ENCODE data around the gene KIAA1671.

Gene KIAA1671

GRCh38 chr22:25016311-25016710 lies 63.8 kb downstream of the KIAA1671 start:
- no peak for DNase-seq

GRCh38 chr22:25018009-25018408 lies 65.5 kb downstream of the KIAA1671 start:
- no peak for DNase-seq

- DNase-seq, result no peak
Measured at GRCh38 chr22:25019427-25020184, 67.1 kb downstream of the KIAA1671 start.

- no peak for DNase-seq
Measured at GRCh38 chr22:25021409-25021808, 68.9 kb downstream of the KIAA1671 start.

GRCh38 chr22:25021976-25022711 lies 69.6 kb downstream of the KIAA1671 start:
- DNase-seq, result no peak

GRCh38 chr22:25023879-25024278 lies 71.4 kb downstream of the KIAA1671 start:
- DNase-seq, result no peak

GRCh38 chr22:25024895-25025294 lies 72.4 kb downstream of the KIAA1671 start:
- no peak for DNase-seq

GRCh38 chr22:25025491-25026400 lies 73.2 kb downstream of the KIAA1671 start:
- DNase-seq, result no peak

- DNase-seq, result no peak
Measured at GRCh38 chr22:25027043-25027906, 74.8 kb downstream of the KIAA1671 start.

GRCh38 chr22:25027959-25028840 lies 75.7 kb downstream of the KIAA1671 start:
- peak; percentile 45 for DNase-seq

GRCh38 chr22:25028841-25029141 lies 76.3 kb downstream of the KIAA1671 start:
- no peak for DNase-seq

GRCh38 chr22:25029181-25029580 lies 76.7 kb downstream of the KIAA1671 start:
- no peak for DNase-seq

- no peak for DNase-seq
Measured at GRCh38 chr22:25030636-25031035, 78.1 kb downstream of the KIAA1671 start.

- no peak for DNase-seq
Measured at GRCh38 chr22:25032066-25032465, 79.5 kb downstream of the KIAA1671 start.

GRCh38 chr22:25035715-25036114 lies 83.2 kb downstream of the KIAA1671 start:
- DNase-seq, result no peak

GRCh38 chr22:25038239-25038638 lies 85.7 kb downstream of the KIAA1671 start:
- DNase-seq, result no peak

- DNase-seq, result no peak
Measured at GRCh38 chr22:25038771-25039170, 86.3 kb downstream of the KIAA1671 start.

GRCh38 chr22:25039255-25039654 lies 86.7 kb downstream of the KIAA1671 start:
- DNase-seq, result no peak

- no peak for DNase-seq
Measured at GRCh38 chr22:25039754-25040153, 87.2 kb downstream of the KIAA1671 start.

- no peak for DNase-seq
Measured at GRCh38 chr22:25045159-25045558, 92.6 kb downstream of the KIAA1671 start.

- no peak for DNase-seq
Measured at GRCh38 chr22:25048071-25048470, 95.6 kb downstream of the KIAA1671 start.

All from stimulated activated CD8-positive, alpha-beta memory T cell treated with anti-CD3 and anti-CD28 coated beads, Interleukin-4, amount 100 ng/mL, for 48 hours (primary cell).